ENCODE measurements around the gene WEE1.

GRCh38 chr11:9576701-9577381, 3.4 kb downstream of the WEE1 start:
- no peak for TF ChIP-seq MYC (IDR thresholded peaks at IDR 0.05; ENCODE audit: low read depth, low read length)
- TF ChIP-seq CTCF (IDR thresholded peaks at IDR 0.05; ENCODE audit: extremely low read depth in 1 of 2, insufficient read depth in 1 of 2, low read depth in 1 of 2, low read length in 2 of 2), result no peak
- no peak for TF ChIP-seq GATA2 (IDR thresholded peaks at IDR 0.05; ENCODE audit: insufficient read depth, insufficient read length, low read depth, low read length)
- no peak for TF ChIP-seq POLR2A (IDR thresholded peaks at IDR 0.05; ENCODE audit: low read depth, low read length)
- TF ChIP-seq POLR2AphosphoS5 (IDR thresholded peaks at IDR 0.05; ENCODE audit: insufficient read depth, low read depth, low read length), result no peak
- no peak for TF ChIP-seq JUN (IDR thresholded peaks at IDR 0.05; ENCODE audit: borderline replicate concordance, insufficient read depth, insufficient read length, low read depth)
- TF ChIP-seq EZH2 (IDR thresholded peaks at IDR 0.05; ENCODE audit: borderline replicate concordance, low read depth, low read length, severe bottlenecking), result no peak
